Mammary epithelial cell (primary cell): ENCODE results near the gene EYS.

Experiments used
- EZH2 ChIP-seq: IDR thresholded peaks from 2 replicates; pipeline ENCODE4 v1.6.1; 2012; ENCODE audit warnings: low read length, inconsistent platforms, borderline replicate concordance
- TF ChIP-seq, protein P1 (sequence below), 2 donors: IDR thresholded peaks in 1 of 2; conservative IDR thresholded peaks in 1 of 2; 2 replicates each; pipeline ENCODE4 v1.5.1; 2011 to 2012; ENCODE audit warnings: inconsistent platforms in 2 of 2, low read length in 2 of 2, mild to moderate bottlenecking in 2 of 2, control low read depth in 1 of 2, low read depth in 1 of 2; ENCODE audit not compliant: insufficient read depth in 1 of 2; ENCODE audit errors: extremely low read depth in 1 of 2

DNA sequence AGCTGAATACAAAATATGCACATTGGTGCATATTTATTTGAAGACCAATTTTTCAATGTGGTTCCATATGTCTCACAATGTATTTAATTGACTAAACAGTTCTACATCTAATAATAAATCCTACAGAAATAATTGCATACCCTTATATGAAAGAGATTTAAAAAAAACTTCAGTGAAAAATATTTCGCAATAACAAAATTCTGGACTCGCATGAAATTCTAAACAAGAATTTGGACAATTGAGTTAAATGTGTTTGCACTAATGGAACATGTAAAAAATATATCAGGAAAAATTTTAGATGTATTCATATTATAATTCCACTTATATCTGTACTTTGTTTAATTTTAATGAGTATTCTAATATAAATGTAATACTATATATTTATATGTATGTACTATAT lies 1003.1 kb downstream of the EYS start:
- TF ChIP-seq, protein P1, sequence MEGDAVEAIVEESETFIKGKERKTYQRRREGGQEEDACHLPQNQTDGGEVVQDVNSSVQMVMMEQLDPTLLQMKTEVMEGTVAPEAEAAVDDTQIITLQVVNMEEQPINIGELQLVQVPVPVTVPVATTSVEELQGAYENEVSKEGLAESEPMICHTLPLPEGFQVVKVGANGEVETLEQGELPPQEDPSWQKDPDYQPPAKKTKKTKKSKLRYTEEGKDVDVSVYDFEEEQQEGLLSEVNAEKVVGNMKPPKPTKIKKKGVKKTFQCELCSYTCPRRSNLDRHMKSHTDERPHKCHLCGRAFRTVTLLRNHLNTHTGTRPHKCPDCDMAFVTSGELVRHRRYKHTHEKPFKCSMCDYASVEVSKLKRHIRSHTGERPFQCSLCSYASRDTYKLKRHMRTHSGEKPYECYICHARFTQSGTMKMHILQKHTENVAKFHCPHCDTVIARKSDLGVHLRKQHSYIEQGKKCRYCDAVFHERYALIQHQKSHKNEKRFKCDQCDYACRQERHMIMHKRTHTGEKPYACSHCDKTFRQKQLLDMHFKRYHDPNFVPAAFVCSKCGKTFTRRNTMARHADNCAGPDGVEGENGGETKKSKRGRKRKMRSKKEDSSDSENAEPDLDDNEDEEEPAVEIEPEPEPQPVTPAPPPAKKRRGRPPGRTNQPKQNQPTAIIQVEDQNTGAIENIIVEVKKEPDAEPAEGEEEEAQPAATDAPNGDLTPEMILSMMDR (conservative IDR thresholded peaks at IDR 0.05 in 1 of 2, IDR thresholded peaks at IDR 0.05 in 1 of 2; ENCODE audit: extremely low read depth in 1 of 2, insufficient read depth in 1 of 2, low read depth in 1 of 2, low read length in 2 of 2): no peak
- TF ChIP-seq EZH2: no peak
